Activated naive CD8-positive, alpha-beta T cell (primary cell): Measurements from ENCODE around the gene ERBB2.

Experiments used
- H3K27ac Mint-ChIP-seq: one replicate; pipeline ENCODE4 v1.8.0; 2021; ENCODE audit warnings: mixed read lengths
- H3K27me3 Mint-ChIP-seq: one replicate; pipeline ENCODE4 v1.8.0; 2021; ENCODE audit warnings: mixed read lengths
- H3K36me3 Mint-ChIP-seq: one replicate; pipeline ENCODE4 v1.8.0; 2021; ENCODE audit warnings: mixed read lengths
- H3K4me1 Mint-ChIP-seq: one replicate; pipeline ENCODE4 v1.8.0; 2021; ENCODE audit warnings: low read depth, mixed read lengths
- H3K4me3 Mint-ChIP-seq: one replicate; pipeline ENCODE4 v1.8.0; 2021; ENCODE audit warnings: mild to moderate bottlenecking, mixed read lengths
- H3K9me3 Mint-ChIP-seq: one replicate; pipeline ENCODE4 v1.8.0; 2021; ENCODE audit warnings: low read depth, mixed read lengths

Gene ERBB2

GRCh38 chr17:39775031-39775430, 75.2 kb downstream of the ERBB2 start:
- H3K4me3 Mint-ChIP-seq, result peak overlapping the region; percentile 86

GRCh38 chr17:39776252-39776651, 76.4 kb downstream of the ERBB2 start:
- H3K27ac Mint-ChIP-seq, result peak overlapping the region; percentile 97
- H3K27me3 Mint-ChIP-seq, result no peaks in the 10 kb centered on the region
- H3K4me1 Mint-ChIP-seq, result peaks cover 88% of the 10 kb centered on the region
- H3K9me3 Mint-ChIP-seq, result no peaks in the 10 kb centered on the region
- H3K4me3 Mint-ChIP-seq, result peak overlapping the region; percentile 86
- peaks cover 33% of the 10 kb centered on the region for H3K36me3 Mint-ChIP-seq

More at GRCh38 chr17:39775031-39775430, 75.2 kb downstream of the ERBB2 start:
- Mint-ChIP-seq H3K36me3 (peaks cover 33% of the 10 kb centered on the region), H3K27ac (peak overlapping the region; percentile 97), H3K4me1 (peaks cover 92% of the 10 kb centered on the region), H3K9me3 (no peaks in the 10 kb centered on the region), H3K27me3 (no peaks in the 10 kb centered on the region)

- no peaks in the 10 kb centered on the region for H3K9me3 Mint-ChIP-seq
Observed at GRCh38 chr17:39777534-39778365, 77.9 kb downstream of the ERBB2 start.

More at GRCh38 chr17:39777534-39778365, 77.9 kb downstream of the ERBB2 start:
- Mint-ChIP-seq H3K36me3 (peaks cover 30% of the 10 kb centered on the region), H3K4me3 (peak overlapping the region; percentile 86), H3K27me3 (no peaks in the 10 kb centered on the region), H3K4me1 (peaks cover 88% of the 10 kb centered on the region), H3K27ac (peak overlapping the region; percentile 97)
